Measurements from ENCODE around the gene STXBP6.
"Not testable (repeated sequence)": the region's sequence is repeated elsewhere in the genome, so short reads cannot be mapped to it uniquely, and the experiment has no call there.

Gene STXBP6

GRCh38 chr14:24965934-24966578, 83.9 kb downstream of the STXBP6 start:
- no peak overlapping the region for H3K4me3 ChIP-seq
- no peak for TF ChIP-seq CTCF (IDR thresholded peaks at IDR 0.05)
- DNase-seq, result peak in 1 of 2 donors; percentile 61
- H3K4me1 ChIP-seq, result peaks cover 0 to 23% (median 11%) of the 10 kb centered on the region in 4 donors
- H3K27me3 ChIP-seq, result no peaks in the 10 kb centered on the region
- intact Hi-C loops (cut with DNase I; ENCODE audit: low total_unique reads), result no loop called here
- no peaks in the 10 kb centered on the region for H3K36me3 ChIP-seq
- H3K9me3 ChIP-seq, result no peaks in the 10 kb centered on the region
- H3K27ac ChIP-seq, result peak overlapping the region; percentile 14 to 45

GRCh38 chr14:24965578-24965933, 84.4 kb downstream of the STXBP6 start:
- no peak for DNase-seq
- H3K27ac ChIP-seq, result peak overlapping the region; percentile 14 to 45
- no peak overlapping the region for H3K4me3 ChIP-seq
- intact Hi-C loops (cut with DNase I; ENCODE audit: low total_unique reads), result no loop called here
- no peaks in the 10 kb centered on the region for H3K36me3 ChIP-seq
- no peak for TF ChIP-seq CTCF (IDR thresholded peaks at IDR 0.05)
- no peaks in the 10 kb centered on the region for H3K27me3 ChIP-seq
- peaks cover 0 to 28% (median 11%) of the 10 kb centered on the region in 4 donors for H3K4me1 ChIP-seq
- no peaks in the 10 kb centered on the region for H3K9me3 ChIP-seq

GRCh38 chr14:24964591-24964990, 85.4 kb downstream of the STXBP6 start:
- intact Hi-C loops (cut with DNase I; ENCODE audit: low total_unique reads), result no loop called here
- Histone ChIP-seq H3K36me3 (no peaks in the 10 kb centered on the region), H3K4me3 (no peak overlapping the region), H3K9me3 (no peaks in the 10 kb centered on the region), H3K4me1 (peaks cover 0 to 38% (median 15%) of the 10 kb centered on the region in 4 donors), H3K27me3 (no peaks in the 10 kb centered on the region), H3K27ac (no peak overlapping the region)
- DNase-seq, result no peak
- no peak for TF ChIP-seq CTCF (IDR thresholded peaks at IDR 0.05)

- intact Hi-C loops (cut with DNase I; ENCODE audit: low total_unique reads), result no loop called here
- H3K27ac ChIP-seq, result no peak overlapping the region
- no peak for TF ChIP-seq CTCF (IDR thresholded peaks at IDR 0.05)
Observed at GRCh38 chr14:24964048-24964447, 85.9 kb downstream of the STXBP6 start.

GRCh38 chr14:24962118-24962517, 87.8 kb downstream of the STXBP6 start:
- H3K36me3 ChIP-seq; intact Hi-C loops (cut with DNase I; ENCODE audit: low total_unique reads); DNase-seq; H3K27me3 ChIP-seq; H3K9me3 ChIP-seq; H3K27ac ChIP-seq; H3K4me3 ChIP-seq: not testable (repeated sequence)
- peaks cover 0 to 57% (median 22%) of the 10 kb centered on the region in 4 donors for H3K4me1 ChIP-seq

More at GRCh38 chr14:24964048-24964447, 85.9 kb downstream of the STXBP6 start:
- DNase-seq, result no peak
- Histone ChIP-seq H3K4me3 (no peak overlapping the region), H3K9me3 (no peaks in the 10 kb centered on the region), H3K27me3 (no peaks in the 10 kb centered on the region), H3K4me1 (peaks cover 0 to 43% (median 18%) of the 10 kb centered on the region in 4 donors), H3K36me3 (no peaks in the 10 kb centered on the region)

GRCh38 chr14:24960816-24961215, 89.1 kb downstream of the STXBP6 start:
- H3K36me3 ChIP-seq, result no peaks in the 10 kb centered on the region
- DNase-seq, result no peak
- intact Hi-C loops (cut with DNase I; ENCODE audit: low total_unique reads), result no loop called here
- no peaks in the 10 kb centered on the region for H3K27me3 ChIP-seq
- H3K27ac ChIP-seq, result no peak overlapping the region
- H3K9me3 ChIP-seq, result no peaks in the 10 kb centered on the region
- TF ChIP-seq CTCF (IDR thresholded peaks at IDR 0.05), result no peak
- H3K4me3 ChIP-seq, result no peak overlapping the region
- H3K4me1 ChIP-seq, result peaks cover 0 to 44% (median 14%) of the 10 kb centered on the region in 4 donors
